ENCODE results near the gene CACNA2D3.

DNA sequence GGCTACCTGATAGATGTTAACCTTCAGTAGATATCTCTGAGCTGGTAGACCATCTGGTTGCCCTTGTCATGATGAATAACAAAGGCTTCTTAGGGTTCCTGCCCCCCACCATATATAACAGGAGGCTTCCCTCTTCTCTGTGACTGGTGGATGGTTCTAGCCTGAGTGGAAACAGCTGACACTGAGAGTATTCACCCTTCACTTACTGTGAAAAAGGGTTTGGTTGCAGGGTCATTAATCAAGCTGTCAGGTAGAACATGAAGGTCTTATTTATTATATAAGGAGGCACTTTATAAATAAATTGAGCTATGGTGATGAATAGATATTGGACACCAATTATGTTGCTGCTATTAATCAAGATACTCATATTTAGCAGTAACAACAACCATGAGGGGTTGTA, 58.6 kb downstream of the CACNA2D3 start:
- TF ChIP-seq POLR2AphosphoS5 (IDR thresholded peaks at IDR 0.05; ENCODE audit: borderline replicate concordance, low read depth, low read length): no peak
- TF ChIP-seq EZH2 (IDR thresholded peaks at IDR 0.05): no peak
